NCI-H2107 (cell line): ENCODE measurements around the gene SLC35G6.
"Not testable (repeated sequence)": the region's sequence is repeated elsewhere in the genome, so short reads cannot be mapped to it uniquely, and the experiment has no call there.

ENCODE experiments used
- DNase-seq: peaks from one replicate; lab custom pipeline; 2025; lab: John Stamatoyannopoulos, UW

Gene SLC35G6

GRCh38 chr17:7481275-7481674 lies at the start of gene SLC35G6:
TSS of gene SLC35G6 (plus strand) at chr17:7481446. CDS start at chr17:7481517, 71 bp downstream.
- not testable (repeated sequence) for DNase-seq

- no peak for DNase-seq
These were observed 49.0 kb upstream of the SLC35G6 start for GRCh38 chr17:7432296-7432695.

GRCh38 chr17:7435676-7436555 lies 45.3 kb upstream of the SLC35G6 start:
- no peak for DNase-seq

GRCh38 chr17:7436556-7437368 lies 44.5 kb upstream of the SLC35G6 start:
- DNase-seq, result peak; percentile 16

GRCh38 chr17:7437369-7437863 lies 43.8 kb upstream of the SLC35G6 start:
- no peak for DNase-seq

GRCh38 chr17:7437950-7438614 lies 43.2 kb upstream of the SLC35G6 start:
- DNase-seq, result no peak

- DNase-seq, result no peak
These were observed 42.4 kb upstream of the SLC35G6 start for GRCh38 chr17:7438656-7439460.

- DNase-seq, result no peak
These were observed 41.7 kb upstream of the SLC35G6 start, which contains the start of gene FGF11 for GRCh38 chr17:7439462-7440112. TSS of gene FGF11 (plus strand) at chr17:7439512. CDS start at chr17:7439621, 109 bp downstream.

GRCh38 chr17:7440113-7440833 lies 41.0 kb upstream of the SLC35G6 start:
- DNase-seq, result peak; percentile 8

GRCh38 chr17:7440834-7441195 lies 40.4 kb upstream of the SLC35G6 start:
- no peak for DNase-seq

GRCh38 chr17:7441266-7441665 lies 40.0 kb upstream of the SLC35G6 start:
- no peak for DNase-seq

- DNase-seq, result no peak
These were observed 39.1 kb upstream of the SLC35G6 start for GRCh38 chr17:7442142-7442541.

GRCh38 chr17:7443499-7444485 lies 37.5 kb upstream of the SLC35G6 start:
- DNase-seq, result no peak

GRCh38 chr17:7444682-7445618 lies 36.3 kb upstream of the SLC35G6 start, which contains the start of gene CHRNB1:
TSS of gene CHRNB1 (plus strand) at chr17:7445061. CDS start at chr17:7445128, 67 bp downstream.
- peak; percentile 16 for DNase-seq

GRCh38 chr17:7445619-7445968 lies 35.7 kb upstream of the SLC35G6 start:
- no peak for DNase-seq

GRCh38 chr17:7448461-7448860 lies 32.8 kb upstream of the SLC35G6 start:
- DNase-seq, result no peak

GRCh38 chr17:7459961-7460545 lies 21.2 kb upstream of the SLC35G6 start:
- DNase-seq, result no peak
